ENCODE data around the gene NDUFA11. TPM values are rescaled to one million over a fixed set of nuclear protein-coding genes. Genes with fewer than 3 reads are reported as not detected.

The NDUFA11 gene
- total RNA-seq, 2 experiments from 2014 or later = 214 to 217 TPM

- Mint-ChIP-seq H3K27me3 (no peaks in the 10 kb centered on the region), H3K27ac (no peak within 1 kb of the TSS), H3K4me1 (no peaks in the 10 kb centered on the region), H3K9me3 (ENCODE audit: low read depth) (no peaks in the 10 kb centered on the region), H3K4me3 (no peak within 1 kb of the TSS), H3K36me3 (peaks cover 3% of the 10 kb centered on the region)
- CTCF ChIA-PET = no interaction called here
- no peak for ATAC-seq
- DNase-seq = no peak
These were observed 10.3 kb upstream of the NDUFA11 start, which contains the start of gene CAPS for GRCh38 chr19:5913739-5914357. Gene CAPS, plus strand, starts transcription at chr19:5914254. Its CDS starts 153 bp downstream, at chr19:5914407.

GRCh38 chr19:5911366-5911765 is 7.8 kb upstream of the NDUFA11 start:
- Mint-ChIP-seq H3K4me1 (peaks cover 8% of the 10 kb centered on the region), H3K4me3 (no peak overlapping the region), H3K27me3 (no peaks in the 10 kb centered on the region), H3K36me3 (peaks cover 3% of the 10 kb centered on the region), H3K9me3 (ENCODE audit: low read depth) (no peaks in the 10 kb centered on the region), H3K27ac (no peak overlapping the region)
- CTCF ChIA-PET = no interaction called here
- DNase-seq = no peak
- no peak for ATAC-seq

GRCh38 chr19:5910638-5910907 is 7.0 kb upstream of the NDUFA11 start:
- H3K4me1 Mint-ChIP-seq = peaks cover 11% of the 10 kb centered on the region
- DNase-seq (no peak), ATAC-seq (no peak)
- H3K4me3 Mint-ChIP-seq = no peak overlapping the region
- CTCF ChIA-PET = no interaction called here
- H3K9me3 Mint-ChIP-seq (ENCODE audit: low read depth) = no peaks in the 10 kb centered on the region
- no peaks in the 10 kb centered on the region for H3K27me3 Mint-ChIP-seq
- no peak overlapping the region for H3K27ac Mint-ChIP-seq
- H3K36me3 Mint-ChIP-seq = peaks cover 3% of the 10 kb centered on the region

GRCh38 chr19:5908773-5909442 is 5.3 kb upstream of the NDUFA11 start:
- H3K36me3 Mint-ChIP-seq = peaks cover 3% of the 10 kb centered on the region
- no peak overlapping the region for H3K4me3 Mint-ChIP-seq
- peaks cover 14% of the 10 kb centered on the region for H3K4me1 Mint-ChIP-seq
- no peak for DNase-seq
- H3K9me3 Mint-ChIP-seq (ENCODE audit: low read depth) = no peaks in the 10 kb centered on the region
- H3K27ac Mint-ChIP-seq = no peak overlapping the region
- ATAC-seq = no peak
- CTCF ChIA-PET = interaction anchor here (1.1 to 2.6 kb wide), 3 partner anchors 68 to 105 kb away, joined by 3 to 8 read pairs (median 3); partner anchors contain the start of gene NRTN
- H3K27me3 Mint-ChIP-seq = no peaks in the 10 kb centered on the region

- DNase-seq (no peak), ATAC-seq (no peak)
- Mint-ChIP-seq H3K9me3 (ENCODE audit: low read depth) (no peaks in the 10 kb centered on the region), H3K4me3 (no peak overlapping the region), H3K36me3 (peaks cover 8% of the 10 kb centered on the region), H3K27ac (no peak overlapping the region), H3K4me1 (peaks cover 20% of the 10 kb centered on the region), H3K27me3 (no peaks in the 10 kb centered on the region)
- CTCF ChIA-PET = interaction anchor here (2.6 kb wide), 1 partner anchor 103 kb away, joined by 8 read pairs; the partner anchor contains the start of gene NRTN
These were observed 3.7 kb upstream of the NDUFA11 start for GRCh38 chr19:5907241-5907640.

- no peak for ATAC-seq
- Mint-ChIP-seq H3K36me3 (peaks cover 13% of the 10 kb centered on the region), H3K4me3 (peak overlapping the region; percentile 99), H3K27ac (peak overlapping the region; percentile 61), H3K9me3 (ENCODE audit: low read depth) (no peaks in the 10 kb centered on the region), H3K27me3 (no peaks in the 10 kb centered on the region), H3K4me1 (peaks cover 31% of the 10 kb centered on the region)
- CTCF ChIA-PET = interaction anchor here (4.2 kb wide), 1 partner anchor 101 kb away, joined by 50 read pairs; the partner anchor contains the start of gene NRTN
- no peak for DNase-seq
These were observed 1.7 kb upstream of the NDUFA11 start for GRCh38 chr19:5905114-5905778.

GRCh38 chr19:5904352-5905113 is 943 bp upstream of the NDUFA11 start, which contains the start of gene VMAC:
Gene VMAC, plus strand, starts transcription at chr19:5904872. Its CDS starts 19 bp downstream, at chr19:5904891.
- Mint-ChIP-seq H3K36me3 (peaks cover 11% of the 10 kb centered on the region), H3K27ac (peak within 1 kb of the TSS; percentile 99), H3K9me3 (ENCODE audit: low read depth) (no peaks in the 10 kb centered on the region), H3K4me1 (peaks cover 33% of the 10 kb centered on the region), H3K4me3 (peak within 1 kb of the TSS; percentile 99), H3K27me3 (no peaks in the 10 kb centered on the region)
- DNase-seq = peak; percentile 100
- ATAC-seq = peak; percentile 87
- CTCF ChIA-PET = interaction anchor here (0.9 to 4.2 kb wide), 11 partner anchors 11 to 221 kb away, joined by 3 to 50 read pairs (median 4); partner anchors contain the start of genes CATSPERD, NRTN and RPL36

- H3K27ac Mint-ChIP-seq = peak overlapping the region; percentile 99
- peaks cover 11% of the 10 kb centered on the region for H3K36me3 Mint-ChIP-seq
- ATAC-seq (no peak), DNase-seq (no peak)
- CTCF ChIA-PET = interaction anchor here (0.7 to 4.2 kb wide), 9 partner anchors 10 to 223 kb away, joined by 3 to 50 read pairs (median 4); partner anchors contain the start of genes DUS3L and NRTN
- no peaks in the 10 kb centered on the region for H3K27me3 Mint-ChIP-seq
- H3K4me1 Mint-ChIP-seq = peaks cover 33% of the 10 kb centered on the region
- H3K9me3 Mint-ChIP-seq (ENCODE audit: low read depth) = no peaks in the 10 kb centered on the region
- peak overlapping the region; percentile 99 for H3K4me3 Mint-ChIP-seq
These were observed 450 bp downstream of the NDUFA11 start for GRCh38 chr19:5903056-5903623.

- DNase-seq = no peak
- no peak overlapping the region for H3K4me3 Mint-ChIP-seq
- CTCF ChIA-PET = interaction anchor here (0.9 to 1.5 kb wide), 2 partner anchors 97 to 121 kb away, joined by 3 to 7 read pairs; no protein-coding TSS in a partner anchor
- peaks cover 22% of the 10 kb centered on the region for H3K4me1 Mint-ChIP-seq
- ATAC-seq = no peak
- H3K9me3 Mint-ChIP-seq (ENCODE audit: low read depth) = no peaks in the 10 kb centered on the region
- peak overlapping the region; percentile 25 for H3K27ac Mint-ChIP-seq
- H3K36me3 Mint-ChIP-seq = peaks cover 10% of the 10 kb centered on the region
- H3K27me3 Mint-ChIP-seq = no peaks in the 10 kb centered on the region
These were observed 2.6 kb downstream of the NDUFA11 start for GRCh38 chr19:5900976-5901375.

GRCh38 chr19:5899728-5900526 is 3.7 kb downstream of the NDUFA11 start:
- Mint-ChIP-seq H3K36me3 (peaks cover 10% of the 10 kb centered on the region), H3K27me3 (no peaks in the 10 kb centered on the region), H3K9me3 (ENCODE audit: low read depth) (no peaks in the 10 kb centered on the region), H3K4me1 (peaks cover 19% of the 10 kb centered on the region), H3K27ac (no peak overlapping the region), H3K4me3 (no peak overlapping the region)
- DNase-seq (no peak), ATAC-seq (no peak)
- CTCF ChIA-PET = interaction anchor here (0.9 to 1.5 kb wide), 2 partner anchors 96 to 122 kb away, joined by 3 to 7 read pairs; no protein-coding TSS in a partner anchor

- Mint-ChIP-seq H3K27ac (no peak overlapping the region), H3K27me3 (peaks cover under 1% of the 10 kb centered on the region)
These were observed 6.2 kb downstream of the NDUFA11 start for GRCh38 chr19:5897189-5897969.

More at GRCh38 chr19:5897189-5897969, 6.2 kb downstream of the NDUFA11 start:
- Mint-ChIP-seq H3K4me1 (peaks cover 14% of the 10 kb centered on the region), H3K4me3 (no peak overlapping the region), H3K36me3 (peaks cover 5% of the 10 kb centered on the region), H3K9me3 (ENCODE audit: low read depth) (no peaks in the 10 kb centered on the region)
- ATAC-seq = no peak
- CTCF ChIA-PET = interaction anchor here (1.0 kb wide), 1 partner anchor 93 kb away, joined by 5 read pairs; no protein-coding TSS in a partner anchor
- DNase-seq = no peak
